H1 (cell line): ENCODE results near the gene SFMBT2. TPM values are rescaled to one million over a fixed set of nuclear protein-coding genes. Genes with fewer than 3 reads are reported as not detected.

Source experiments
- CTCF ChIA-PET: fragments of 300-600 bp; sonication (Branson Sonifier 250); formaldehyde crosslinking; loops from one replicate; lab custom pipeline; 2021; ENCODE audit not compliant: partially characterized antibody; lab: Charles Lee
- POLR2A ChIA-PET: fragments of 300-600 bp; sonication (Branson Sonifier 250); formaldehyde crosslinking; loops from one replicate; lab custom pipeline; 2021; ENCODE audit warnings: inconsistent platforms; ENCODE audit not compliant: partially characterized antibody; lab: Charles Lee
- DNase-seq, 2 experiments: peaks; one replicate each; pipeline versions ENCODE4 v3.0.0 to v3.0.0-alpha.2; 2010 to 2022; ENCODE audit warnings: low spot score in 2 of 2, low read depth in 1 of 2, mixed read lengths in 1 of 2
- FAIRE-seq: peaks from 2 replicates; lab custom pipeline; 2011; peaks lifted over from hg19 to GRCh38; lab: Jason Lieb, UNC
- H2AFZ ChIP-seq: 2 replicates; pipeline ENCODE4 v1.8.1; 2012; ENCODE audit warnings: low read length, inconsistent platforms
- H2AK5ac ChIP-seq: 2 replicates; pipeline ENCODE4 v1.6.1; 2013; ENCODE audit warnings: low read depth, low read length
- H2BK120ac ChIP-seq: replicated peaks from 2 replicates; pipeline ENCODE3; 2013; ENCODE audit warnings: low read depth, low read length, inconsistent platforms
- H2BK12ac ChIP-seq: 2 replicates; pipeline ENCODE4 v1.6.1; 2013; ENCODE audit warnings: low read depth, low read length
- H2BK15ac ChIP-seq: 2 replicates; pipeline ENCODE4 v1.6.1; 2013; ENCODE audit warnings: low read length
- H2BK20ac ChIP-seq: 2 replicates; pipeline ENCODE4 v1.6.1; 2013; ENCODE audit warnings: low read length
- H2BK5ac ChIP-seq: 2 replicates; pipeline ENCODE4 v1.6.1; 2013; ENCODE audit warnings: low read depth, low read length
- H3K14ac ChIP-seq: 2 replicates; pipeline ENCODE4 v1.6.1; 2013; ENCODE audit warnings: inconsistent platforms; ENCODE audit not compliant: insufficient read length
- H3K18ac ChIP-seq: 2 replicates; pipeline ENCODE4 v1.6.1; 2013; ENCODE audit warnings: low read length; ENCODE audit errors: extremely low read depth
- H3K23ac ChIP-seq: 2 replicates; pipeline ENCODE4 v1.6.1; 2013; ENCODE audit warnings: inconsistent platforms; ENCODE audit not compliant: insufficient read length
- H3K23me2 ChIP-seq: 2 replicates; pipeline ENCODE4 v1.6.1; 2013; ENCODE audit warnings: low read depth, low read length
- H3K27ac ChIP-seq: 2 replicates; pipeline ENCODE4 v1.6.1; 2011; ENCODE audit warnings: low read depth, low read length, inconsistent platforms
- H3K27me3 ChIP-seq, 4 experiments: replicated peaks in 1 of 4; 1 replicate in 1 of 4; 2 replicates in 3 of 4; pipeline versions ENCODE4 v1.6.1 to v1.8.1; 2011 to 2013; ENCODE audit warnings: low read length in 3 of 4, mild to moderate bottlenecking in 3 of 4, inconsistent platforms in 2 of 4, mixed read lengths in 2 of 4, moderate library complexity in 1 of 4; ENCODE audit not compliant: control insufficient read depth in 3 of 4, insufficient read depth in 3 of 4; ENCODE audit errors: extremely low read depth in 1 of 4
- H3K36me3 ChIP-seq, 4 experiments: 2 replicates each; pipeline versions ENCODE4 v1.6.1 to v1.8.1; 2011 to 2013; ENCODE audit warnings: mild to moderate bottlenecking in 4 of 4, low read length in 3 of 4, moderate library complexity in 2 of 4, control low read depth in 1 of 4, inconsistent platforms in 1 of 4; ENCODE audit not compliant: insufficient read depth in 4 of 4, control insufficient read depth in 2 of 4
- H3K4ac ChIP-seq: replicated peaks from 2 replicates; pipeline ENCODE3; 2013; ENCODE audit warnings: low read length, low read depth, mixed read lengths, inconsistent platforms; ENCODE audit not compliant: insufficient read length
- H3K4me1 ChIP-seq, 4 experiments: replicated peaks in 1 of 4; 1 replicate in 1 of 4; 2 replicates in 3 of 4; pipeline versions ENCODE4 v1.6.1 to v1.8.1; 2011 to 2013; ENCODE audit warnings: low read length in 3 of 4, inconsistent platforms in 2 of 4, mixed read lengths in 1 of 4; ENCODE audit not compliant: insufficient read depth in 4 of 4, control insufficient read depth in 3 of 4
- H3K4me2 ChIP-seq, 2 experiments: 2 replicates each; pipeline versions ENCODE4 v1.6.1 to v1.8.1; 2011 to 2013; ENCODE audit warnings: low read depth in 2 of 2, low read length in 2 of 2, control low read depth in 1 of 2, inconsistent platforms in 1 of 2, mild to moderate bottlenecking in 1 of 2; ENCODE audit not compliant: insufficient read depth in 1 of 2
- H3K4me3 ChIP-seq, 4 experiments: fragments of 200-600, 300-600 bp in 1 of 4; sonication (generic), shearing (Covaris generic), sonication (Bioruptor Twin) in 1 of 4; 2 replicates each; pipeline versions ENCODE4 v1.5.1 to v1.8.1; 2011 to 2016; ENCODE audit warnings: low read length in 4 of 4, low read depth in 3 of 4, control low read depth in 2 of 4, inconsistent platforms in 2 of 4, mild to moderate bottlenecking in 2 of 4, mixed read lengths in 1 of 4, moderate library complexity in 1 of 4; ENCODE audit not compliant: insufficient read depth in 2 of 4; ENCODE audit errors: extremely low read depth in 1 of 4
- H3K56ac ChIP-seq: replicated peaks from 2 replicates; pipeline ENCODE3; 2013; ENCODE audit warnings: low read depth, mild to moderate bottlenecking, mixed read lengths, low read length, inconsistent platforms; ENCODE audit not compliant: insufficient read length
- H3K79me1 ChIP-seq: 2 replicates; pipeline ENCODE4 v1.6.1; 2013; ENCODE audit warnings: low read depth, low read length, control low read depth
- H3K79me2 ChIP-seq, 2 experiments: 2 replicates each; pipeline versions ENCODE4 v1.6.1 to v1.8.1; 2012 to 2013; ENCODE audit warnings: low read length in 2 of 2, mild to moderate bottlenecking in 2 of 2, inconsistent platforms in 1 of 2; ENCODE audit not compliant: insufficient read depth in 2 of 2, control insufficient read depth in 1 of 2
- H3K9ac ChIP-seq, 4 experiments: replicated peaks in 1 of 4; 1 replicate in 1 of 4; 2 replicates in 3 of 4; pipeline versions ENCODE4 v1.6.1 to v1.8.1; 2011 to 2013; ENCODE audit warnings: low read depth in 3 of 4, low read length in 3 of 4, control low read depth in 2 of 4, mild to moderate bottlenecking in 2 of 4, moderate library complexity in 2 of 4, inconsistent platforms in 1 of 4; ENCODE audit errors: extremely low read depth in 1 of 4
- H3K9me3 ChIP-seq, 2 experiments: 2 replicates each; pipeline versions ENCODE4 v1.6.1 to v1.8.1; 2012 to 2013; ENCODE audit warnings: mild to moderate bottlenecking in 2 of 2, moderate library complexity in 2 of 2, control low read depth in 1 of 2, inconsistent platforms in 1 of 2, low read depth in 1 of 2, low read length in 1 of 2, mixed read lengths in 1 of 2; ENCODE audit not compliant: insufficient read depth in 2 of 2
- H4K20me1 ChIP-seq, 2 experiments: replicated peaks in 1 of 2; 2 replicates each; pipeline versions ENCODE3 to v1.8.1; 2011 to 2013; ENCODE audit warnings: inconsistent platforms in 2 of 2, low read length in 2 of 2, mild to moderate bottlenecking in 1 of 2; ENCODE audit not compliant: insufficient read depth in 2 of 2, control insufficient read depth in 1 of 2
- H4K5ac ChIP-seq: 2 replicates; pipeline ENCODE4 v1.6.1; 2013; ENCODE audit warnings: low read length, low read depth, mixed read lengths, inconsistent platforms; ENCODE audit not compliant: insufficient read length
- H4K8ac ChIP-seq: 2 replicates; pipeline ENCODE4 v1.8.0; 2013; ENCODE audit warnings: mild to moderate bottlenecking, moderate library complexity, low read length, inconsistent platforms; ENCODE audit not compliant: insufficient read depth; ENCODE audit errors: extremely low read depth
- H4K91ac ChIP-seq: replicated peaks from 2 replicates; pipeline ENCODE3; 2013; ENCODE audit warnings: low read length, mixed read lengths, inconsistent platforms; ENCODE audit not compliant: insufficient read length
- BRCA1 ChIP-seq: IDR thresholded peaks from 2 replicates; pipeline ENCODE4 v1.6.1; 2012; ENCODE audit warnings: low read depth, low read length, improper control_type of control experiment
- CBX5 ChIP-seq: fragments of 300-800, 300-1000 bp; sonication (generic); IDR thresholded peaks from 2 replicates; pipeline ENCODE4 v1.7.1; 2016; ENCODE audit warnings: antibody characterized with exemption, low read length, low read depth
- CTBP2 ChIP-seq: IDR thresholded peaks from 2 replicates; pipeline ENCODE4 v1.7.0; 2011; ENCODE audit warnings: borderline replicate concordance, mild to moderate bottlenecking, moderate library complexity, mixed read lengths, low read length; ENCODE audit not compliant: insufficient read depth, insufficient read length
- JUND ChIP-seq: IDR thresholded peaks from 2 replicates; pipeline ENCODE4 v1.6.1; 2011; ENCODE audit warnings: mild to moderate bottlenecking, improper control_type of control experiment, low read length
- MAFK ChIP-seq: IDR thresholded peaks from 2 replicates; pipeline ENCODE4 v1.6.1; 2012; ENCODE audit warnings: low read depth, mild to moderate bottlenecking, improper control_type of control experiment, low read length
- MAX ChIP-seq: IDR thresholded peaks from 2 replicates; pipeline ENCODE4 v1.6.1; 2012; ENCODE audit warnings: inconsistent platforms
- POLR2A ChIP-seq, 2 experiments: IDR thresholded peaks; 1 replicate in 1 of 2; 2 replicates in 1 of 2; pipeline ENCODE4 v1.6.1; 2011; ENCODE audit warnings: low read depth in 2 of 2, low read length in 2 of 2, mild to moderate bottlenecking in 2 of 2; ENCODE audit errors: control extremely low read depth in 1 of 2
- POLR2AphosphoS5 ChIP-seq: IDR thresholded peaks from 2 replicates; pipeline ENCODE4 v1.6.1; 2011; ENCODE audit warnings: low read depth, low read length
- POU5F1 ChIP-seq: IDR thresholded peaks from 2 replicates; pipeline ENCODE4 v1.6.1; 2011; ENCODE audit warnings: low read depth, mild to moderate bottlenecking, low read length, moderate library complexity
- SP1 ChIP-seq: IDR thresholded peaks from 2 replicates; pipeline ENCODE4 v1.6.1; 2011; ENCODE audit warnings: low read depth, low read length
- SP2 ChIP-seq: IDR thresholded peaks from 2 replicates; pipeline ENCODE4 v1.6.1; 2012; ENCODE audit warnings: mild to moderate bottlenecking, low read length, inconsistent platforms
- SP4 ChIP-seq: IDR thresholded peaks from 2 replicates; pipeline ENCODE4 v1.6.1; 2012; ENCODE audit warnings: low read length, inconsistent platforms
- SRF ChIP-seq: IDR thresholded peaks from 2 replicates; pipeline ENCODE4 v1.6.1; 2011; ENCODE audit warnings: mild to moderate bottlenecking, low read depth, low read length, moderate library complexity
- TCF12 ChIP-seq: IDR thresholded peaks from 2 replicates; pipeline ENCODE4 v1.6.1; 2011; ENCODE audit warnings: low read depth, mild to moderate bottlenecking, low read length
- WGBS, 2 experiments: shearing (Covaris generic) in 1 of 2; methylation state at CpG; one replicate each; pipeline versions ENCODE4 v1.1.6 to v1.1.7; 2013 to 2015; ENCODE audit warnings: low lambda C conversion rate in 2 of 2, mixed read lengths in 2 of 2, inconsistent platforms in 1 of 2, low coverage in 1 of 2, missing lambda C conversion rate in 1 of 2; ENCODE audit not compliant: insufficient replicate concordance in 2 of 2, insufficient coverage in 1 of 2, insufficient read length in 1 of 2; ENCODE audit errors: extremely low coverage in 1 of 2, missing lambda C conversion rate in 1 of 2; 5-methylcytosine and 5-hydroxymethylcytosine counted together
- polyA plus RNA-seq, 7 experiments: library from polyadenylated mRNA; depleted of rRNA in 3 of 7; stranded (reverse) in 5 of 7; unstranded in 2 of 7; fragments of >200 nt in 5 of 7; fragments of 200-250 nt in 2 of 7; gene quantifications; 1 replicate in 5 of 7; 2 replicates in 1 of 7; 4 replicates in 1 of 7; pipeline versions ENCODE4 v1.2.1 to v1.2.3, GENCODE V29; 2011 to 2013; ENCODE audit warnings: missing spikeins in 2 of 7, mixed read lengths in 2 of 7
- total RNA-seq: library from RNA; stranded (reverse); fragmentation: NEBNext Ultra II Directional; extraction: Animal tissue kit (Norgen Biotek cat#: 25700); gene quantifications from 2 replicates; pipeline ENCODE4 v1.2.1, GENCODE V29; 2021
- TF ChIP-seq, protein P1 (sequence below): IDR thresholded peaks from 2 replicates; pipeline ENCODE4 v1.6.1; 2012; ENCODE audit warnings: inconsistent platforms

SFMBT2 gene
- total and polyA plus RNA-seq, 2 of the 8 experiments (the other 6 are each of a cell fraction or from before 2014, with no cell fraction given) = 2.9 to 11.0 TPM

- Histone ChIP-seq H3K23ac (no peak overlapping the region), H3K4me3 (no peak overlapping the region), H3K79me2 (peaks cover 0 to 12% of the 10 kb centered on the region in 2 experiments; a peak in 1 of 4 replicates), H2BK12ac (no peak overlapping the region), H3K23me2 (no peaks in the 10 kb centered on the region; the same call in 1 of the 2 replicates), H4K8ac (no peak overlapping the region), H3K9ac (no peak overlapping the region), H3K4me2 (no peak overlapping the region), H4K91ac (no peak overlapping the region), H2BK15ac (no peak overlapping the region), H2AFZ (no peak overlapping the region), H3K18ac (no peak overlapping the region), H3K27ac (no peak overlapping the region), H3K56ac (no peak overlapping the region), H3K4ac (no peak overlapping the region), H2AK5ac (no peak overlapping the region), H3K4me1 (no peaks in the 10 kb centered on the region), H3K79me1 (peaks cover 4% of the 10 kb centered on the region), H3K27me3 (no peaks in the 10 kb centered on the region), H3K14ac (no peak overlapping the region), H2BK5ac (no peak overlapping the region), H2BK120ac (no peak overlapping the region), H3K36me3 (peaks cover 0 to 8% (median 4%) of the 10 kb centered on the region in 4 experiments; a peak in 3 of 8 replicates), H4K5ac (no peak overlapping the region), H3K9me3 (peaks cover 18 to 29% of the 10 kb centered on the region in 2 experiments), H2BK20ac (no peak overlapping the region), H4K20me1 (no peaks in the 10 kb centered on the region)
- FAIRE-seq = no peak
- ChIA-PET POLR2A (no interaction called here), CTCF (no interaction called here)
- WGBS, 2 experiments = 82% methylated on average over 3 of the region's 3 CpGs; no CpG with 5 or more reads in 1 of the 2 experiments
- DNase-seq = no peak
- no peak for TF ChIP-seq POLR2A (IDR thresholded peaks at IDR 0.05; ENCODE audit: control extremely low read depth in 1 of 2, low read depth in 2 of 2, low read length in 2 of 2)
- no peak for TF ChIP-seq POLR2AphosphoS5
- no peak for TF ChIP-seq SP1
- TF ChIP-seq MAFK = no peak
- TF ChIP-seq MAX = no peak
- no peak for TF ChIP-seq SP2
- no peak for TF ChIP-seq POU5F1
- no peak for TF ChIP-seq SRF
- TF ChIP-seq, protein P1, sequence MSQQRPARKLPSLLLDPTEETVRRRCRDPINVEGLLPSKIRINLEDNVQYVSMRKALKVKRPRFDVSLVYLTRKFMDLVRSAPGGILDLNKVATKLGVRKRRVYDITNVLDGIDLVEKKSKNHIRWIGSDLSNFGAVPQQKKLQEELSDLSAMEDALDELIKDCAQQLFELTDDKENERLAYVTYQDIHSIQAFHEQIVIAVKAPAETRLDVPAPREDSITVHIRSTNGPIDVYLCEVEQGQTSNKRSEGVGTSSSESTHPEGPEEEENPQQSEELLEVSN = no peak
- no peak for TF ChIP-seq CBX5
- TF ChIP-seq SP4 = no peak
- TF ChIP-seq CTBP2 = no peak
- no peak for TF ChIP-seq BRCA1
- no peak for TF ChIP-seq JUND
- no peak for TF ChIP-seq TCF12
Measured at GRCh38 chr10:7327885-7328284, 82.9 kb downstream of the SFMBT2 start.
